ENCODE measurements around the gene CREG1. TPM values are rescaled to one million over a fixed set of nuclear protein-coding genes. Genes with fewer than 3 reads are reported as not detected.
A peak's percentile ranks its signal among the peaks of the same experiment; 100 is the strongest.

The CREG1 gene
- polyA plus RNA-seq, 1 donor = 156 TPM

GRCh38 chr1:167517535-167518330 is 35.8 kb downstream of the CREG1 start:
- no peaks in the 10 kb centered on the region for H3K36me3 ChIP-seq (ENCODE audit: control insufficient read depth, insufficient read depth, low read length)
- no peaks in the 10 kb centered on the region for H3K27me3 ChIP-seq (ENCODE audit: control insufficient read depth, insufficient read depth, low read length)
- no peaks in the 10 kb centered on the region for H3K9me3 ChIP-seq (ENCODE audit: control insufficient read depth, low read depth, low read length)
- H3K27ac ChIP-seq (ENCODE audit: low read length) = no peak overlapping the region
- H3K4me1 ChIP-seq (ENCODE audit: control insufficient read depth, insufficient read depth, low read length) = no peaks in the 10 kb centered on the region
- 96% methylated on average over 3 of the region's 30 CpGs for WGBS (ENCODE audit: insufficient coverage, low lambda C conversion rate)
- H3K4me3 ChIP-seq (ENCODE audit: low read length) = no peak overlapping the region
- no peak for DNase-seq

GRCh38 chr1:167516404-167517388 is 36.9 kb downstream of the CREG1 start:
- Histone ChIP-seq H3K36me3 (ENCODE audit: control insufficient read depth, insufficient read depth, low read length) (no peaks in the 10 kb centered on the region), H3K27me3 (ENCODE audit: control insufficient read depth, insufficient read depth, low read length) (no peaks in the 10 kb centered on the region), H3K9me3 (ENCODE audit: control insufficient read depth, low read depth, low read length) (no peaks in the 10 kb centered on the region), H3K27ac (ENCODE audit: low read length) (no peak overlapping the region), H3K4me1 (ENCODE audit: control insufficient read depth, insufficient read depth, low read length) (peaks cover 9% of the 10 kb centered on the region), H3K4me3 (ENCODE audit: low read length) (no peak overlapping the region)
- DNase-seq = no peak
- WGBS (ENCODE audit: insufficient coverage, low lambda C conversion rate) = no CpG with 5 or more reads among the region's 19 CpGs

GRCh38 chr1:167515893-167516321 is 37.7 kb downstream of the CREG1 start:
- DNase-seq = no peak
- Histone ChIP-seq H3K4me3 (ENCODE audit: low read length) (no peak overlapping the region), H3K27me3 (ENCODE audit: control insufficient read depth, insufficient read depth, low read length) (no peaks in the 10 kb centered on the region), H3K9me3 (ENCODE audit: control insufficient read depth, low read depth, low read length) (no peaks in the 10 kb centered on the region), H3K27ac (ENCODE audit: low read length) (no peak overlapping the region), H3K4me1 (ENCODE audit: control insufficient read depth, insufficient read depth, low read length) (peaks cover 11% of the 10 kb centered on the region), H3K36me3 (ENCODE audit: control insufficient read depth, insufficient read depth, low read length) (no peaks in the 10 kb centered on the region)
- WGBS (ENCODE audit: insufficient coverage, low lambda C conversion rate) = no CpG with 5 or more reads among the region's 4 CpGs

- Histone ChIP-seq H3K4me3 (ENCODE audit: low read length) (no peak overlapping the region), H3K36me3 (ENCODE audit: control insufficient read depth, insufficient read depth, low read length) (no peaks in the 10 kb centered on the region), H3K27ac (ENCODE audit: low read length) (no peak overlapping the region), H3K4me1 (ENCODE audit: control insufficient read depth, insufficient read depth, low read length) (peaks cover 11% of the 10 kb centered on the region), H3K27me3 (ENCODE audit: control insufficient read depth, insufficient read depth, low read length) (no peaks in the 10 kb centered on the region), H3K9me3 (ENCODE audit: control insufficient read depth, low read depth, low read length) (no peaks in the 10 kb centered on the region)
- DNase-seq = no peak
- WGBS (ENCODE audit: insufficient coverage, low lambda C conversion rate) = no CpG with 5 or more reads among the region's 3 CpGs
Measured at GRCh38 chr1:167515461-167515860, 38.1 kb downstream of the CREG1 start.

GRCh38 chr1:167514288-167514687 is 39.3 kb downstream of the CREG1 start:
- peaks cover 11% of the 10 kb centered on the region for H3K4me1 ChIP-seq (ENCODE audit: control insufficient read depth, insufficient read depth, low read length)
- H3K27ac ChIP-seq (ENCODE audit: low read length) = no peak overlapping the region
- 96% methylated on average over 4 of the region's 9 CpGs for WGBS (ENCODE audit: insufficient coverage, low lambda C conversion rate)
- no peaks in the 10 kb centered on the region for H3K36me3 ChIP-seq (ENCODE audit: control insufficient read depth, insufficient read depth, low read length)
- no peak overlapping the region for H3K4me3 ChIP-seq (ENCODE audit: low read length)
- no peaks in the 10 kb centered on the region for H3K9me3 ChIP-seq (ENCODE audit: control insufficient read depth, low read depth, low read length)
- no peaks in the 10 kb centered on the region for H3K27me3 ChIP-seq (ENCODE audit: control insufficient read depth, insufficient read depth, low read length)
- DNase-seq = no peak

GRCh38 chr1:167512046-167512654 is 41.4 kb downstream of the CREG1 start:
- no CpG with 5 or more reads among the region's 7 CpGs for WGBS (ENCODE audit: insufficient coverage, low lambda C conversion rate)
- DNase-seq = peak in 1 of 2 donors; percentile 55
- no peaks in the 10 kb centered on the region for H3K27me3 ChIP-seq (ENCODE audit: control insufficient read depth, insufficient read depth, low read length)

GRCh38 chr1:167511374-167511986 is 42.1 kb downstream of the CREG1 start:
- H3K4me1 ChIP-seq (ENCODE audit: control insufficient read depth, insufficient read depth, low read length) = peaks cover 11% of the 10 kb centered on the region
- no peaks in the 10 kb centered on the region for H3K27me3 ChIP-seq (ENCODE audit: control insufficient read depth, insufficient read depth, low read length)
- DNase-seq = no peak
- no peak overlapping the region for H3K27ac ChIP-seq (ENCODE audit: low read length)
- WGBS (ENCODE audit: insufficient coverage, low lambda C conversion rate) = 100% methylated on average over 1 of the region's 11 CpGs
- no peaks in the 10 kb centered on the region for H3K9me3 ChIP-seq (ENCODE audit: control insufficient read depth, low read depth, low read length)
- no peak overlapping the region for H3K4me3 ChIP-seq (ENCODE audit: low read length)
- no peaks in the 10 kb centered on the region for H3K36me3 ChIP-seq (ENCODE audit: control insufficient read depth, insufficient read depth, low read length)

More at GRCh38 chr1:167512046-167512654, 41.4 kb downstream of the CREG1 start:
- Histone ChIP-seq H3K9me3 (ENCODE audit: control insufficient read depth, low read depth, low read length) (no peaks in the 10 kb centered on the region), H3K4me1 (ENCODE audit: control insufficient read depth, insufficient read depth, low read length) (peaks cover 11% of the 10 kb centered on the region), H3K27ac (ENCODE audit: low read length) (no peak overlapping the region), H3K4me3 (ENCODE audit: low read length) (no peak overlapping the region), H3K36me3 (ENCODE audit: control insufficient read depth, insufficient read depth, low read length) (no peaks in the 10 kb centered on the region)

GRCh38 chr1:167510881-167511280 is 42.7 kb downstream of the CREG1 start:
- no peaks in the 10 kb centered on the region for H3K27me3 ChIP-seq (ENCODE audit: control insufficient read depth, insufficient read depth, low read length)
- H3K36me3 ChIP-seq (ENCODE audit: control insufficient read depth, insufficient read depth, low read length) = no peaks in the 10 kb centered on the region
- H3K4me1 ChIP-seq (ENCODE audit: control insufficient read depth, insufficient read depth, low read length) = peaks cover 11% of the 10 kb centered on the region
- WGBS (ENCODE audit: insufficient coverage, low lambda C conversion rate) = 80% methylated on average over 1 of the region's 4 CpGs
- no peak overlapping the region for H3K27ac ChIP-seq (ENCODE audit: low read length)
- no peaks in the 10 kb centered on the region for H3K9me3 ChIP-seq (ENCODE audit: control insufficient read depth, low read depth, low read length)
- no peak overlapping the region for H3K4me3 ChIP-seq (ENCODE audit: low read length)
- no peak for DNase-seq

- no peak overlapping the region for H3K27ac ChIP-seq (ENCODE audit: low read length)
- H3K36me3 ChIP-seq (ENCODE audit: control insufficient read depth, insufficient read depth, low read length) = no peaks in the 10 kb centered on the region
- no peaks in the 10 kb centered on the region for H3K9me3 ChIP-seq (ENCODE audit: control insufficient read depth, low read depth, low read length)
- no peak for DNase-seq
- H3K4me3 ChIP-seq (ENCODE audit: low read length) = no peak overlapping the region
- no peaks in the 10 kb centered on the region for H3K27me3 ChIP-seq (ENCODE audit: control insufficient read depth, insufficient read depth, low read length)
- WGBS (ENCODE audit: insufficient coverage, low lambda C conversion rate) = no CpG with 5 or more reads among the region's 3 CpGs
- H3K4me1 ChIP-seq (ENCODE audit: control insufficient read depth, insufficient read depth, low read length) = peaks cover 11% of the 10 kb centered on the region
Measured at GRCh38 chr1:167510244-167510643, 43.3 kb downstream of the CREG1 start.

GRCh38 chr1:167509587-167509986 is 44.0 kb downstream of the CREG1 start:
- Histone ChIP-seq H3K4me1 (ENCODE audit: control insufficient read depth, insufficient read depth, low read length) (peaks cover 11% of the 10 kb centered on the region), H3K27me3 (ENCODE audit: control insufficient read depth, insufficient read depth, low read length) (no peaks in the 10 kb centered on the region), H3K36me3 (ENCODE audit: control insufficient read depth, insufficient read depth, low read length) (no peaks in the 10 kb centered on the region), H3K27ac (ENCODE audit: low read length) (no peak overlapping the region), H3K4me3 (ENCODE audit: low read length) (no peak overlapping the region), H3K9me3 (ENCODE audit: control insufficient read depth, low read depth, low read length) (no peaks in the 10 kb centered on the region)
- no peak for DNase-seq
- WGBS (ENCODE audit: insufficient coverage, low lambda C conversion rate) = no CpG with 5 or more reads among the region's 8 CpGs
